Effector CD4-positive, alpha-beta T cell (primary cell): ENCODE data around the gene MACROD2.
"Not testable (repeated sequence)": the region's sequence is repeated elsewhere in the genome, so short reads cannot be mapped to it uniquely, and the experiment has no call there.

Experiments used
- DNase-seq: peaks from one replicate; pipeline ENCODE4 v3.0.0-alpha.2; 2020

The MACROD2 gene

GRCh38 chr20:15976047-15976736 lies 1980.9 kb downstream of the MACROD2 start:
- DNase-seq = no peak

- DNase-seq = no peak
Measured at GRCh38 chr20:15977026-15977425, 1981.7 kb downstream of the MACROD2 start.

- no peak for DNase-seq
Measured at GRCh38 chr20:15977758-15978157, 1982.4 kb downstream of the MACROD2 start.

- DNase-seq = not testable (repeated sequence)
Measured at GRCh38 chr20:15985494-15986368, 1990.4 kb downstream of the MACROD2 start.

GRCh38 chr20:15986690-15987089 lies 1991.4 kb downstream of the MACROD2 start:
- DNase-seq = no peak

GRCh38 chr20:15991279-15991678 lies 1996.0 kb downstream of the MACROD2 start:
- no peak for DNase-seq

GRCh38 chr20:15992564-15992963 lies 1997.2 kb downstream of the MACROD2 start:
- DNase-seq = no peak

- no peak for DNase-seq
Measured at GRCh38 chr20:16000112-16000511, 2004.8 kb downstream of the MACROD2 start.

GRCh38 chr20:16001286-16001685 lies 2006.0 kb downstream of the MACROD2 start:
- no peak for DNase-seq

GRCh38 chr20:16003310-16003709 lies 2008.0 kb downstream of the MACROD2 start:
- no peak for DNase-seq

- no peak for DNase-seq
Measured at GRCh38 chr20:16004108-16004854, 2009.0 kb downstream of the MACROD2 start.

GRCh38 chr20:16005021-16005914 lies 2010.0 kb downstream of the MACROD2 start:
- no peak for DNase-seq

- DNase-seq = no peak
Measured at GRCh38 chr20:16005915-16006493, 2010.7 kb downstream of the MACROD2 start.

GRCh38 chr20:16007164-16007563 lies 2011.8 kb downstream of the MACROD2 start:
- no peak for DNase-seq

GRCh38 chr20:16007962-16008361 lies 2012.6 kb downstream of the MACROD2 start:
- DNase-seq = no peak

- no peak for DNase-seq
Measured at GRCh38 chr20:16011056-16011455, 2015.7 kb downstream of the MACROD2 start.

GRCh38 chr20:16011519-16011918 lies 2016.2 kb downstream of the MACROD2 start:
- DNase-seq = no peak

- not testable (repeated sequence) for DNase-seq
Measured at GRCh38 chr20:16012934-16013333, 2017.6 kb downstream of the MACROD2 start.

- no peak for DNase-seq
Measured at GRCh38 chr20:16013631-16014030, 2018.3 kb downstream of the MACROD2 start.

GRCh38 chr20:16014436-16014835 lies 2019.1 kb downstream of the MACROD2 start:
- no peak for DNase-seq

GRCh38 chr20:16017656-16018055 lies 2022.3 kb downstream of the MACROD2 start:
- no peak for DNase-seq

GRCh38 chr20:16018881-16019280 lies 2023.6 kb downstream of the MACROD2 start:
- no peak for DNase-seq
